ENCODE results near the gene SCD. TPM values are rescaled to one million over a fixed set of nuclear protein-coding genes. Genes with fewer than 3 reads are reported as not detected.
A peak's percentile ranks its signal among the peaks of the same experiment; 100 is the strongest.

SCD gene
- total and polyA plus RNA-seq, 9 of the 15 experiments (the other 6 are each of a cell fraction or from before 2014, with no cell fraction given): 114 to 486 (median 188) TPM

DNA sequence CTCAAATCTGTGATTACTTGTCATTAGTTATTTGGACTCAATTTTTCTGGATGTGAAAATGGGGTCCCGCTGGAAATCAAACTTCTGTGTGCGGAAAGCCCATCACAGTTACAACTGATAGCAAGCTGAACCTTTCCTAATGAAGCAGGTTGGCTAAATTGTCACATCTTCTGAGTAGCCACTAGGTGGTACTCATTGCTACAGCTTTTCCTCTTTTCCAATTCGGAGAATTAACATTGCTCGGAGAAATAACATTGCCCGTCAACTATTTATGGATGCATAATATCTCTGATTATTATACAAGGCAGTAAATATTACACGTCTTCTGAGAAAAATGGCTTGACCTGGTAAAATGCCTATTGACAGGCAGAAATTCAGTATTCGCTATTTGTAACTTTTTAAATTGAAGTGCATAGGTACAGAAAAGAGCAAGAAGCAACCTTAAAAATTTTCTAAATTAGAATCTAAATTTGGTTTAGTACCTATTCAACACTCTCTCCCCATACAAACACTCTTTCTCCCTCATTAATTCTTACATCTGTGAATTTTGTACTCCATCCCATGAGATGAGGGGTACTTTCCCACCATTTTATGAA, 43.2 kb upstream of the SCD start (continued):
- TF ChIP-seq, protein P1, sequence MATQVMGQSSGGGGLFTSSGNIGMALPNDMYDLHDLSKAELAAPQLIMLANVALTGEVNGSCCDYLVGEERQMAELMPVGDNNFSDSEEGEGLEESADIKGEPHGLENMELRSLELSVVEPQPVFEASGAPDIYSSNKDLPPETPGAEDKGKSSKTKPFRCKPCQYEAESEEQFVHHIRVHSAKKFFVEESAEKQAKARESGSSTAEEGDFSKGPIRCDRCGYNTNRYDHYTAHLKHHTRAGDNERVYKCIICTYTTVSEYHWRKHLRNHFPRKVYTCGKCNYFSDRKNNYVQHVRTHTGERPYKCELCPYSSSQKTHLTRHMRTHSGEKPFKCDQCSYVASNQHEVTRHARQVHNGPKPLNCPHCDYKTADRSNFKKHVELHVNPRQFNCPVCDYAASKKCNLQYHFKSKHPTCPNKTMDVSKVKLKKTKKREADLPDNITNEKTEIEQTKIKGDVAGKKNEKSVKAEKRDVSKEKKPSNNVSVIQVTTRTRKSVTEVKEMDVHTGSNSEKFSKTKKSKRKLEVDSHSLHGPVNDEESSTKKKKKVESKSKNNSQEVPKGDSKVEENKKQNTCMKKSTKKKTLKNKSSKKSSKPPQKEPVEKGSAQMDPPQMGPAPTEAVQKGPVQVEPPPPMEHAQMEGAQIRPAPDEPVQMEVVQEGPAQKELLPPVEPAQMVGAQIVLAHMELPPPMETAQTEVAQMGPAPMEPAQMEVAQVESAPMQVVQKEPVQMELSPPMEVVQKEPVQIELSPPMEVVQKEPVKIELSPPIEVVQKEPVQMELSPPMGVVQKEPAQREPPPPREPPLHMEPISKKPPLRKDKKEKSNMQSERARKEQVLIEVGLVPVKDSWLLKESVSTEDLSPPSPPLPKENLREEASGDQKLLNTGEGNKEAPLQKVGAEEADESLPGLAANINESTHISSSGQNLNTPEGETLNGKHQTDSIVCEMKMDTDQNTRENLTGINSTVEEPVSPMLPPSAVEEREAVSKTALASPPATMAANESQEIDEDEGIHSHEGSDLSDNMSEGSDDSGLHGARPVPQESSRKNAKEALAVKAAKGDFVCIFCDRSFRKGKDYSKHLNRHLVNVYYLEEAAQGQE (IDR thresholded peaks at IDR 0.05; ENCODE audit: borderline replicate concordance): peak; percentile 41; the same call in 1 of the 2 replicates
- TF ChIP-seq, protein P1 (CRISPR knock-in tag; IDR thresholded peaks at IDR 0.05; ENCODE audit: low read depth): no peak
- TF ChIP-seq OTX1 (CRISPR knock-in tag; IDR thresholded peaks at IDR 0.05): no peak
- TF ChIP-seq SP2 (IDR thresholded peaks at IDR 0.05; ENCODE audit: extremely low read depth, low read depth, low read length, poor library complexity, severe bottlenecking): no peak
- no peak for TF ChIP-seq NFIX (CRISPR knock-in tag; IDR thresholded peaks at IDR 0.05; ENCODE audit: low read depth)
- no peak for TF ChIP-seq JUND (IDR thresholded peaks at IDR 0.05; ENCODE audit: borderline replicate concordance, low read depth, low read length)
- no peak for TF ChIP-seq JUND (tag; IDR thresholded peaks at IDR 0.05; ENCODE audit: borderline replicate concordance, low read depth, low read length)
- TF ChIP-seq RHOXF2B (CRISPR knock-in tag; conservative IDR thresholded peaks at IDR 0.05): no peak
- TF ChIP-seq ZNF699 (CRISPR knock-in tag; IDR thresholded peaks at IDR 0.05; ENCODE audit: insufficient replicate concordance): no peak
- TF ChIP-seq HDAC1 (IDR thresholded peaks at IDR 0.05): no peak
- TF ChIP-seq, protein P2, sequence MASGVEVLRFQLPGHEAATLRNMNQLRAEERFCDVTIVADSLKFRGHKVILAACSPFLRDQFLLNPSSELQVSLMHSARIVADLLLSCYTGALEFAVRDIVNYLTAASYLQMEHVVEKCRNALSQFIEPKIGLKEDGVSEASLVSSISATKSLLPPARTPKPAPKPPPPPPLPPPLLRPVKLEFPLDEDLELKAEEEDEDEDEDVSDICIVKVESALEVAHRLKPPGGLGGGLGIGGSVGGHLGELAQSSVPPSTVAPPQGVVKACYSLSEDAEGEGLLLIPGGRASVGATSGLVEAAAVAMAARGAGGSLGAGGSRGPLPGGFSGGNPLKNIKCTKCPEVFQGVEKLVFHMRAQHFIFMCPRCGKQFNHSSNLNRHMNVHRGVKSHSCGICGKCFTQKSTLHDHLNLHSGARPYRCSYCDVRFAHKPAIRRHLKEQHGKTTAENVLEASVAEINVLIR (CRISPR knock-in tag; IDR thresholded peaks at IDR 0.05): no peak
- no peak for TF ChIP-seq YY1 (IDR thresholded peaks at IDR 0.05; ENCODE audit: borderline replicate concordance in 1 of 3, control insufficient read depth in 1 of 3, extremely low read depth in 1 of 3, insufficient read depth in 3 of 3, insufficient read length in 1 of 3, insufficient replicate concordance in 2 of 3, low read depth in 1 of 3, low read length in 2 of 3)
- no peak for TF ChIP-seq ESRRA (IDR thresholded peaks at IDR 0.05; ENCODE audit: borderline replicate concordance, low read depth)
- no peak for TF ChIP-seq ELF2 (CRISPR knock-in tag; IDR thresholded peaks at IDR 0.05)
